ENCODE measurements around the gene ZNF185.

Gene ZNF185

DNA sequence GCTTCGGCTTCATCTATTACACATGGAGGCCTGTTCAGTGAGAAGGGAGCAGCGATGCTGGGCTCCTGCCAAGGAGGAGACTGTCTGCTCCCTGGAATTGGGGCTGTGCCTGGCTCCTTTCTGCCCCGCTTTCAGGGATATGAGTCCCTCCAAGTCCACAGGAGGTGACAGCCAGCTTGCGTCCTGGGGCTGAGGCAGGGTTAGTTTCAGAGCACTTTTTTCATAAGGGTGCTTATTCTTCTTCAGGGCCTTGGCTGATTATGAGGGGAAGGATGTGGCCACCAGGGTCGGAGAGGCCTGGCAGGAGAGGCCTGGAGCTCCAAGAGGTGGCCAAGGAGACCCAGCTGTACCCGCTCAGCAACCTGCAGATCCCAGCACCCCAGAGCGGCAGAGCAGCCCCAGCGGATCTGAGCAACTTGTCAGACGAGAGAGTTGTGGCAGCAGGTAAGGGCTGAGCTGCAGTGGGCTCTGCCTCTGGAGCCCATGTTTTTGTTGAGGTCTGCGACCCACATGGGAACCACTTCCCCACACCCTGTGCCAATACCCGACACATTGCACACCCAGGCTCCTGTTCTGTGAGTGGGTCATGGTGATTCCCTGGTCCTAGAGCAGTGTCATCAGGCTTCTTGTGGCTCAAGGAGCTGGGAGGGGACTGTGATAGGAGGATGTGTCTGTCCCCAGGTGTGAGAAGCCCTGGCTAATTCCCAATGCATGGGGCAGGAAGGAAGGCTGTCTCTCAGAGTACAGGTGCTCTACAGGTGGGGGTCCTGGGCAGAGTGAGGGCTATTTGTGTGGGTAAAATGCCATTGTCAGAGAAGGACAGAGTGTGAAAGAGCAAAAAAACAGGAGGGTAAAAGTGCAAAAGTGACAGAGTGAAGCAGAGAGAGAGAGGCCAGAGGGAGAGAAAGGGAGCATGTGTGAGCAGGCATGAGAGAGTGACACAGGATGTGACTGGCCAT is 47.4 kb downstream of the ZNF185 start:
- DNase-seq (ENCODE audit: low read depth) = no peak
- TF ChIP-seq, protein P1, sequence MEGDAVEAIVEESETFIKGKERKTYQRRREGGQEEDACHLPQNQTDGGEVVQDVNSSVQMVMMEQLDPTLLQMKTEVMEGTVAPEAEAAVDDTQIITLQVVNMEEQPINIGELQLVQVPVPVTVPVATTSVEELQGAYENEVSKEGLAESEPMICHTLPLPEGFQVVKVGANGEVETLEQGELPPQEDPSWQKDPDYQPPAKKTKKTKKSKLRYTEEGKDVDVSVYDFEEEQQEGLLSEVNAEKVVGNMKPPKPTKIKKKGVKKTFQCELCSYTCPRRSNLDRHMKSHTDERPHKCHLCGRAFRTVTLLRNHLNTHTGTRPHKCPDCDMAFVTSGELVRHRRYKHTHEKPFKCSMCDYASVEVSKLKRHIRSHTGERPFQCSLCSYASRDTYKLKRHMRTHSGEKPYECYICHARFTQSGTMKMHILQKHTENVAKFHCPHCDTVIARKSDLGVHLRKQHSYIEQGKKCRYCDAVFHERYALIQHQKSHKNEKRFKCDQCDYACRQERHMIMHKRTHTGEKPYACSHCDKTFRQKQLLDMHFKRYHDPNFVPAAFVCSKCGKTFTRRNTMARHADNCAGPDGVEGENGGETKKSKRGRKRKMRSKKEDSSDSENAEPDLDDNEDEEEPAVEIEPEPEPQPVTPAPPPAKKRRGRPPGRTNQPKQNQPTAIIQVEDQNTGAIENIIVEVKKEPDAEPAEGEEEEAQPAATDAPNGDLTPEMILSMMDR (conservative IDR thresholded peaks at IDR 0.05; ENCODE audit: low read depth, low read length) = no peak
- H3K4me3 ChIP-seq (ENCODE audit: low read depth, low read length) = no peak overlapping the region

DNA sequence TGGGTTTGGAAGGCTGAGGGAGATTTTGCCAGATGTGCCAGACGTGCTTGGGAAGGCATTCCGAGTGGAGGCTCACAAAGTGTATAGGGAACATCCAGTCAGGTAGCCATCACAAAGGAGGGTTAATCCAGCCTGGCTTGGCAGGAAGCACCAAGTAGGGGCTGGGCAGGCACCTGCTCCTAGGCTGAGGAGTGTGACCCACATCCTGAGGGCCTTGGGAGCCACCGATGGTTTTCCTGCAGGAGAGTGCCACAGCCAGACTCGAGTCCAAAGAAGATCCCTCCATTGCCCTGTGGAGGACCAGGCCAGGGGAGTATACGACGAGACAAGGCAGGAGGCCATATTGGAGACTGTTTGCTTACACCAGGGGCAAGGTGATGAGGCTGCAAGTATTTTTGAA is 48.8 kb downstream of the ZNF185 start:
- H3K4me3 ChIP-seq (ENCODE audit: low read depth, low read length) = no peak overlapping the region
- DNase-seq (ENCODE audit: low read depth) = no peak
- TF ChIP-seq, protein P1 (conservative IDR thresholded peaks at IDR 0.05; ENCODE audit: low read depth, low read length) = no peak

Data from choroid plexus epithelial cell (primary cell).